Hepatocyte (in vitro differentiated cells): ENCODE results near the gene GRID2. TPM values are rescaled to one million over a fixed set of nuclear protein-coding genes. Genes with fewer than 3 reads are reported as not detected.
"Not testable (repeated sequence)": the region's sequence is repeated elsewhere in the genome, so short reads cannot be mapped to it uniquely, and the experiment has no call there.

Experiments used
- DNase-seq: peaks from one replicate; pipeline ENCODE4 v3.0.0-alpha.2; 2016; ENCODE audit warnings: low spot score
- H2AFZ ChIP-seq: fragments of 200-600 bp; sonication (generic); 2 replicates; pipeline ENCODE4 v1.6.0; 2016; ENCODE audit warnings: antibody characterized with exemption, mild to moderate bottlenecking
- H3K27ac ChIP-seq: fragments of 200-600 bp; sonication (generic); 2 replicates; pipeline ENCODE4 v1.5.1; 2016; ENCODE audit warnings: mild to moderate bottlenecking
- H3K27me3 ChIP-seq: fragments of 200-600 bp; sonication (generic); 2 replicates; pipeline ENCODE4 v1.6.1; 2016
- H3K36me3 ChIP-seq: fragments of 200-600 bp; sonication (generic); replicated peaks from 2 replicates; pipeline ENCODE4 v1.5.1; 2016; ENCODE audit warnings: low read depth; ENCODE audit not compliant: insufficient read depth
- H3K4me1 ChIP-seq: fragments of 200-600 bp; sonication (generic); 2 replicates; pipeline ENCODE4 v1.5.1; 2016; ENCODE audit warnings: mild to moderate bottlenecking, moderate library complexity; ENCODE audit not compliant: insufficient read depth
- H3K4me2 ChIP-seq: fragments of 200-600 bp; sonication (generic); 2 replicates; pipeline ENCODE4 v1.6.0; 2016
- H3K4me3 ChIP-seq: fragments of 200-600 bp; sonication (generic); 2 replicates; pipeline ENCODE4 v1.5.1; 2016; ENCODE audit warnings: mild to moderate bottlenecking
- H3K79me2 ChIP-seq: fragments of 200-600 bp; sonication (generic); 2 replicates; pipeline ENCODE4 v1.6.0; 2017; ENCODE audit warnings: mild to moderate bottlenecking
- H3K9me2 ChIP-seq: fragments of 200-600 bp; sonication (generic); replicated peaks from 2 replicates; pipeline ENCODE4 v1.6.0; 2017; ENCODE audit warnings: mild to moderate bottlenecking; ENCODE audit not compliant: insufficient read depth
- H3K9me3 ChIP-seq: fragments of 200-600 bp; sonication (generic); 2 replicates; pipeline ENCODE4 v1.5.1; 2016; ENCODE audit warnings: low read depth, mild to moderate bottlenecking
- H4K20me1 ChIP-seq: fragments of 200-600 bp; sonication (generic); 2 replicates; pipeline ENCODE4 v1.6.0; 2016; ENCODE audit warnings: mild to moderate bottlenecking; ENCODE audit not compliant: insufficient read depth, poor library complexity, severe bottlenecking
- EZH2 ChIP-seq: fragments of 200-600 bp; sonication (generic); IDR thresholded peaks from 2 replicates; pipeline ENCODE4 v1.6.1; 2016; ENCODE audit warnings: antibody characterized with exemption, mild to moderate bottlenecking, borderline replicate concordance
- EZH2phosphoT487 ChIP-seq: fragments of 200-600 bp; sonication (generic); IDR thresholded peaks from one replicate; pipeline ENCODE4 v1.6.1; 2018; ENCODE audit warnings: antibody characterized with exemption, mild to moderate bottlenecking, low read depth, moderate library complexity; ENCODE audit not compliant: unreplicated experiment, severe bottlenecking
- WGBS: methylation state at CpG from one replicate; pipeline ENCODE4 v1.1.6; 2016; ENCODE audit warnings: low lambda C conversion rate; ENCODE audit errors: missing lambda C conversion rate; 5-methylcytosine and 5-hydroxymethylcytosine counted together
- polyA plus RNA-seq: library from polyadenylated mRNA; unstranded; fragments of >200 nt; fragmentation: Nextera tagmentation; extraction: Ambion mirVana; gene quantifications from 2 replicates; pipeline ENCODE4 v1.2.1, GENCODE V29; 2016
- total RNA-seq: library from RNA; depleted of rRNA; stranded (reverse); fragments of >200 nt; gene quantifications from 2 replicates; pipeline ENCODE4 v1.2.3, GENCODE V29; 2014
- TF ChIP-seq, protein P1 (sequence below): fragments of 200-600 bp; sonication (generic); IDR thresholded peaks from 2 replicates; pipeline ENCODE4 v1.5.1; 2016; ENCODE audit warnings: antibody characterized with exemption, mild to moderate bottlenecking; ENCODE audit not compliant: poor library complexity

The GRID2 gene
- total and polyA plus RNA-seq, 2 experiments from 2014 or later, result 0.53 to 3.5 TPM

GRCh38 chr4:92447255-92447905 is 143.6 kb downstream of the GRID2 start:
- no peaks in the 10 kb centered on the region for H3K36me3 ChIP-seq
- H3K4me3 ChIP-seq, result no peak overlapping the region
- no peak for TF ChIP-seq EZH2phosphoT487
- TF ChIP-seq, protein P1, sequence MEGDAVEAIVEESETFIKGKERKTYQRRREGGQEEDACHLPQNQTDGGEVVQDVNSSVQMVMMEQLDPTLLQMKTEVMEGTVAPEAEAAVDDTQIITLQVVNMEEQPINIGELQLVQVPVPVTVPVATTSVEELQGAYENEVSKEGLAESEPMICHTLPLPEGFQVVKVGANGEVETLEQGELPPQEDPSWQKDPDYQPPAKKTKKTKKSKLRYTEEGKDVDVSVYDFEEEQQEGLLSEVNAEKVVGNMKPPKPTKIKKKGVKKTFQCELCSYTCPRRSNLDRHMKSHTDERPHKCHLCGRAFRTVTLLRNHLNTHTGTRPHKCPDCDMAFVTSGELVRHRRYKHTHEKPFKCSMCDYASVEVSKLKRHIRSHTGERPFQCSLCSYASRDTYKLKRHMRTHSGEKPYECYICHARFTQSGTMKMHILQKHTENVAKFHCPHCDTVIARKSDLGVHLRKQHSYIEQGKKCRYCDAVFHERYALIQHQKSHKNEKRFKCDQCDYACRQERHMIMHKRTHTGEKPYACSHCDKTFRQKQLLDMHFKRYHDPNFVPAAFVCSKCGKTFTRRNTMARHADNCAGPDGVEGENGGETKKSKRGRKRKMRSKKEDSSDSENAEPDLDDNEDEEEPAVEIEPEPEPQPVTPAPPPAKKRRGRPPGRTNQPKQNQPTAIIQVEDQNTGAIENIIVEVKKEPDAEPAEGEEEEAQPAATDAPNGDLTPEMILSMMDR, result no peak
- TF ChIP-seq EZH2, result no peak
- no peak overlapping the region for H3K4me2 ChIP-seq
- no peaks in the 10 kb centered on the region for H3K9me2 ChIP-seq
- no peaks in the 10 kb centered on the region for H3K9me3 ChIP-seq
- 63% methylated on average over 1 of the region's 1 CpG for WGBS
- no peaks in the 10 kb centered on the region for H4K20me1 ChIP-seq
- H2AFZ ChIP-seq, result no peak overlapping the region
- H3K27ac ChIP-seq, result no peak overlapping the region
- H3K79me2 ChIP-seq, result no peaks in the 10 kb centered on the region
- no peak for DNase-seq
- no peaks in the 10 kb centered on the region for H3K4me1 ChIP-seq
- no peaks in the 10 kb centered on the region for H3K27me3 ChIP-seq

- 92% methylated on average over 5 of the region's 5 CpGs for WGBS
- H4K20me1 ChIP-seq, H3K79me2 ChIP-seq, H3K4me1 ChIP-seq, H2AFZ ChIP-seq, H3K36me3 ChIP-seq, DNase-seq, H3K4me2 ChIP-seq, H3K27ac ChIP-seq, H3K27me3 ChIP-seq, H3K9me3 ChIP-seq, H3K4me3 ChIP-seq, H3K9me2 ChIP-seq: not testable (repeated sequence)
Measured at GRCh38 chr4:92448176-92448575, 144.4 kb downstream of the GRID2 start.

DNA sequence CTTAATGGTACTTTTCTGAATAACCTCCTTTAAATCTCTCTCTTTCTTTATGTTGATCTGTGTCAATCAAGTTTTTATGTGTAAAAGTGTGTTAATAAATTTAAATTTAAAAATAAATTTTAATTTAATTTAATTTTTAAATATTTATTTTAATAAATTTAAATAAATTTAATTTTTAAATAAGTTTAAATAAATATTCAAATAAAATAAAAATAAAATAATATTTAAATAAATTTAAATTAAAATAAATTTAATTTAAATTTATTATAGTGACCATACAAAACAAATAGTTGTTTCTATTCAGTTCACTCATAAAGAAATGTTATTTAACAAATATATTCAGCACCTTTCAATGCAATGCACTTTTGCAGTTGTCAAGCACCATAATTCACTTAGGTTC is 146.9 kb downstream of the GRID2 start:
- H3K9me3 ChIP-seq, result no peaks in the 10 kb centered on the region
- TF ChIP-seq EZH2phosphoT487 (no peak), EZH2 (no peak)
- TF ChIP-seq, protein P1, result no peak
- H3K4me2 ChIP-seq, result no peak overlapping the region
- no peaks in the 10 kb centered on the region for H3K4me1 ChIP-seq
- H3K4me3 ChIP-seq, result no peak overlapping the region
- H3K27ac ChIP-seq, result no peak overlapping the region
- H2AFZ ChIP-seq, result no peak overlapping the region
- DNase-seq, result no peak
- H3K27me3 ChIP-seq, result no peaks in the 10 kb centered on the region
- H4K20me1 ChIP-seq, result no peaks in the 10 kb centered on the region
- H3K79me2 ChIP-seq, result no peaks in the 10 kb centered on the region
- no peaks in the 10 kb centered on the region for H3K9me2 ChIP-seq
- H3K36me3 ChIP-seq, result no peaks in the 10 kb centered on the region

- Histone ChIP-seq H4K20me1 (no peaks in the 10 kb centered on the region), H3K9me2 (no peaks in the 10 kb centered on the region), H3K27me3 (no peaks in the 10 kb centered on the region), H3K36me3 (no peaks in the 10 kb centered on the region), H3K4me2 (no peak overlapping the region), H3K27ac (no peak overlapping the region), H3K9me3 (no peaks in the 10 kb centered on the region), H3K79me2 (no peaks in the 10 kb centered on the region), H2AFZ (no peak overlapping the region), H3K4me3 (no peak overlapping the region), H3K4me1 (no peaks in the 10 kb centered on the region)
- no peak for TF ChIP-seq EZH2
- no peak for DNase-seq
Measured at GRCh38 chr4:92451782-92452181, 148.0 kb downstream of the GRID2 start.

DNA sequence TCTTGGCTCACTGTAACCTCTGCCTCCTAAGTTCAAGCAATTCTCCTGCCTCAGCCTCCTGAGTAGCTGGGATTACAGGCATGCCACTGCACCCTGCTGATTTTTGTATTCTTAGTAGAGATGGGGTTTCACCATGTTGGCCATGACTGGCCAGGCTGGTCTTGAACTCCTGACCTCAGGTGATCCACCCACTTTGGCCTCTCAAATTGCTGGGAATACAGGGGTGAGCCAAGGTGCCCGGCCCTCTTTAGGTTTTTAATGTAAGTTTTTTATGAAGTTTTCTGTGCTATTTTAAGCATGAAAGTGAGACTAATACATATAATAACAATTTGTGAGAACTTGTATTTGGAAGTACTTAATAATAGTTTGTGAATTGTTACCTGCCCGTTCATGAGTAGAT is 148.6 kb downstream of the GRID2 start:
- not testable (repeated sequence) for H3K79me2 ChIP-seq, H3K4me3 ChIP-seq, H3K27me3 ChIP-seq, H3K4me1 ChIP-seq, H3K9me3 ChIP-seq, H4K20me1 ChIP-seq, H3K36me3 ChIP-seq, H2AFZ ChIP-seq, H3K9me2 ChIP-seq, H3K27ac ChIP-seq, H3K4me2 ChIP-seq, DNase-seq
- WGBS, result 91% methylated on average over 2 of the region's 2 CpGs
